ENCODE data around the gene UGGT2. TPM values are rescaled to one million over a fixed set of nuclear protein-coding genes. Genes with fewer than 3 reads are reported as not detected.
"Not testable (repeated sequence)": the region's sequence is repeated elsewhere in the genome, so short reads cannot be mapped to it uniquely, and the experiment has no call there.

Gene UGGT2
- total RNA-seq, 6 experiments from 2014 or later: 8.2 to 17.1 (median 10.3) TPM

DNA sequence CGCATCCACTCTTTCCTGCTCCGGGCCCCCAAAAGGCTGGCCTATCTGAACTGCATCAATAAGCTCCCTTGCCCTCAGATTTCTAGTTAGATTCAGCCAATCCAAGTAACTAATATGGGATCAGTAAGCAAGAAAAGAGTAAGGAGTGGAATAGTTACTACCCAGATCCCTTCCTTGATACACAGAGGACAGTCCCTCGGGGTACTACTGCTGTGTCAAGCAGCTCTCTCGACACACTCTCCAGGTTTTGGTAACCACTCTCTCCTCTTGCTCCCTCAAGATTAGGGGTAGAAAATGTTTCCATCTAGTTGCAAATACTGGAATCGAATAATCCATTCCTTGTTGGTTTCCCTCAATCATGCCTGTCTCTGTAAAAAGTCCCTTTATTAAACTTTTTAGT is 65.4 kb downstream of the UGGT2 start:
- Histone ChIP-seq H3K4me1 (no peaks in the 10 kb centered on the region), H3K4me3 (no peak overlapping the region), H3K27me3 (no peaks in the 10 kb centered on the region), H3K9me3 (no peaks in the 10 kb centered on the region), H3K27ac (no peak overlapping the region), H3K36me3 (no peaks in the 10 kb centered on the region)
- intact Hi-C loops (cut with DNase I): no loop called here
- ATAC-seq (no peak), DNase-seq (no peak)
- TF ChIP-seq, protein P1, sequence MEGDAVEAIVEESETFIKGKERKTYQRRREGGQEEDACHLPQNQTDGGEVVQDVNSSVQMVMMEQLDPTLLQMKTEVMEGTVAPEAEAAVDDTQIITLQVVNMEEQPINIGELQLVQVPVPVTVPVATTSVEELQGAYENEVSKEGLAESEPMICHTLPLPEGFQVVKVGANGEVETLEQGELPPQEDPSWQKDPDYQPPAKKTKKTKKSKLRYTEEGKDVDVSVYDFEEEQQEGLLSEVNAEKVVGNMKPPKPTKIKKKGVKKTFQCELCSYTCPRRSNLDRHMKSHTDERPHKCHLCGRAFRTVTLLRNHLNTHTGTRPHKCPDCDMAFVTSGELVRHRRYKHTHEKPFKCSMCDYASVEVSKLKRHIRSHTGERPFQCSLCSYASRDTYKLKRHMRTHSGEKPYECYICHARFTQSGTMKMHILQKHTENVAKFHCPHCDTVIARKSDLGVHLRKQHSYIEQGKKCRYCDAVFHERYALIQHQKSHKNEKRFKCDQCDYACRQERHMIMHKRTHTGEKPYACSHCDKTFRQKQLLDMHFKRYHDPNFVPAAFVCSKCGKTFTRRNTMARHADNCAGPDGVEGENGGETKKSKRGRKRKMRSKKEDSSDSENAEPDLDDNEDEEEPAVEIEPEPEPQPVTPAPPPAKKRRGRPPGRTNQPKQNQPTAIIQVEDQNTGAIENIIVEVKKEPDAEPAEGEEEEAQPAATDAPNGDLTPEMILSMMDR (IDR thresholded peaks at IDR 0.05): no peak
- no peak for TF ChIP-seq POLR2A (IDR thresholded peaks at IDR 0.05)
- 100% methylated on average over 3 of the region's 5 CpGs for WGBS (ENCODE audit: insufficient coverage, low coverage, low lambda C conversion rate, missing lambda C conversion rate)

DNA sequence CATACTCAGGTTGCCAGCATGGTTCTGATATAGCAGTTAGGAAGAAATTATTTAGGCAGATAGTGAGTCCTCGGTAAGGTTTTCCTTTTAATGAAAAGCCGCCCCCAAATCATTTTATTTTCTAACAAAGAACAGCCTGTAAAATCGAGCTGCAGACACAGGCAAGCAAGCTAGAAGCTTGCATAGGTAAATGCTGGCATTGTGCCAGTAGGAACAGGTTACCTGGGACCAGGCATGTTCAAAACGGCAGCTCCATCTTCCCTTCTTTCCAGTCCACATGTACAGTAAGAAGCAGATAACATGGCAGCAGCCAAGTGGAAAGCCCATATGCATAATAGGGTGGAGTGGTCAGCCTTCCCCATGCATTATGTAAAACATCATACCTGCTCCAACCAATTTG is 71.1 kb downstream of the UGGT2 start:
- Histone ChIP-seq H3K4me1 (no peaks in the 10 kb centered on the region), H3K36me3 (no peaks in the 10 kb centered on the region), H3K27me3 (no peaks in the 10 kb centered on the region), H3K27ac (no peak overlapping the region), H3K4me3 (no peak overlapping the region), H3K9me3 (no peaks in the 10 kb centered on the region)
- intact Hi-C loops (cut with DNase I): no loop called here
- TF ChIP-seq POLR2A (IDR thresholded peaks at IDR 0.05): no peak
- TF ChIP-seq, protein P1 (IDR thresholded peaks at IDR 0.05): no peak
- 77% methylated on average over 4 of the region's 4 CpGs for WGBS (ENCODE audit: insufficient coverage, low coverage, low lambda C conversion rate, missing lambda C conversion rate)
- DNase-seq (no peak), ATAC-seq (no peak)

DNA sequence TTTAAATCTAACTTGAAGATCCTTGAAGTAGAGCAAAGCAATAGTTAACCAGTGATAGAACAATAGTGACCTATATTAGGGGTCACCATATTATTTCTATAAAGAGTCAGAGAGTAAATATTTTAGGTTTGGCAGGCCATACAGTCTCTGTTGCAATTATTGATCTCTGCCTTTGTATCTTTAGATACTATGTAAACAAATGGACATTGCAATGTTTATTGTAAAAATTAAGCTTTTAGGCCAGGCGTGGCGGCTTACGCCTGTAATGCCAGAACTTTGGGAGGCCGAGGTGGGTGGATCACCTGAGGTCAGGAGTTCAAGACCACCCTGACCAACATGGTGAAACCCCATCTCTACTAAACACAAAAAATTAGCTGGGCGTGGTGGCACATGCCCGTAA is 80.5 kb downstream of the UGGT2 start:
- H3K36me3 ChIP-seq; H3K4me1 ChIP-seq; H3K9me3 ChIP-seq; DNase-seq; H3K27ac ChIP-seq; H3K4me3 ChIP-seq; ATAC-seq; H3K27me3 ChIP-seq; intact Hi-C loops (cut with DNase I): not testable (repeated sequence)
- WGBS (ENCODE audit: insufficient coverage, low coverage, low lambda C conversion rate, missing lambda C conversion rate): 70% methylated on average over 5 of the region's 6 CpGs

DNA sequence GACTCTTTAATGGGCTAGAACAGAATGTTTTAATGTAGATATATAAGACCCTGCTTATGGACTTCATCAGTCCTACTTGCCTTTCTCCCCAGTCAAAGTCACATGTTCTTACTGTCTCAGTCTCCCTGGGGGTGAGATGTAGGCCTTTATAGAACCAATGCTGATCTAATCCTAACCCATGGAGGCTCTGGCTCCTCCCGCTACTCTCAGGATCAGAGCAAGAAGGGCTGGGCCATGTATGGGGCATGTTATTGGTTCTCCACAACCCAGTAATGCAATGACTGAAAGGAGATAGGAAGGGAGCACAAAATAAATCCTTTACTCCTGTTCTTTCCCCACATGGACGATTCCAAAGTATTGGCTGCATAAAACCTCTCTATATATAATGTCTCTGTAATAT is 82.3 kb downstream of the UGGT2 start:
- Histone ChIP-seq H3K9me3 (no peaks in the 10 kb centered on the region), H3K27me3 (no peaks in the 10 kb centered on the region), H3K4me1 (no peaks in the 10 kb centered on the region), H3K4me3 (no peak overlapping the region), H3K36me3 (peaks cover 0 to 2% (median 0%) of the 10 kb centered on the region in 4 donors), H3K27ac (no peak overlapping the region)
- no peak for ATAC-seq
- no peak for TF ChIP-seq POLR2A (IDR thresholded peaks at IDR 0.05)
- TF ChIP-seq, protein P1 (IDR thresholded peaks at IDR 0.05): no peak
- no peak for DNase-seq
- WGBS (ENCODE audit: insufficient coverage, low coverage, low lambda C conversion rate, missing lambda C conversion rate): 60% methylated on average over 1 of the region's 2 CpGs
- intact Hi-C loops (cut with DNase I): no loop called here

DNA sequence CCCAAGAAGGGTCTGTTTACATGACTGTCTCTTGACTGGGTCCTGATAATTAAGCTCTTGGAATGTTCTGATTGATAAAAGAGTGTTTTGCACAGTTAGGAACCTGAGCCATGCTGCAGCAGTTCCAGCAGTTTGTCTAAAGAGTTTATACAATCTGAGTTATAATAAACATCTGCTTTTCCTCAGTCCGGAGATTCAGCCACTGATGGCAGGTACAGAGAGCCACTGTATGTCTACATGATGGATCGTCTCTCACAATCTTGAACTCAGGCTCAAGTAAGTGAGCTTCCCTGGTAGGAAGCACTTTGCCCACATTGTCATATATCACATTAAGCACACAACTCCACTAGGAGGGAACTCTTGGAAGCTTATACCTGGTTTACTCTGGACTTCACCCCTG is 84.3 kb downstream of the UGGT2 start:
- 50% methylated on average over 2 of the region's 2 CpGs for WGBS (ENCODE audit: insufficient coverage, low coverage, low lambda C conversion rate, missing lambda C conversion rate)
- Histone ChIP-seq H3K4me1 (no peaks in the 10 kb centered on the region), H3K9me3 (no peaks in the 10 kb centered on the region), H3K4me3 (no peak overlapping the region), H3K27me3 (no peaks in the 10 kb centered on the region), H3K27ac (no peak overlapping the region), H3K36me3 (peaks cover 0 to 2% (median 0%) of the 10 kb centered on the region in 4 donors)
- ATAC-seq (no peak), DNase-seq (no peak)
- no peak for TF ChIP-seq POLR2A (IDR thresholded peaks at IDR 0.05)
- TF ChIP-seq, protein P1 (IDR thresholded peaks at IDR 0.05): no peak
- intact Hi-C loops (cut with DNase I): no loop called here
